ENCODE measurements around the gene RCN1. TPM values are rescaled to one million over a fixed set of nuclear protein-coding genes. Genes with fewer than 3 reads are reported as not detected.

The RCN1 gene
- total RNA-seq, 1 donor = 405 TPM

DNA sequence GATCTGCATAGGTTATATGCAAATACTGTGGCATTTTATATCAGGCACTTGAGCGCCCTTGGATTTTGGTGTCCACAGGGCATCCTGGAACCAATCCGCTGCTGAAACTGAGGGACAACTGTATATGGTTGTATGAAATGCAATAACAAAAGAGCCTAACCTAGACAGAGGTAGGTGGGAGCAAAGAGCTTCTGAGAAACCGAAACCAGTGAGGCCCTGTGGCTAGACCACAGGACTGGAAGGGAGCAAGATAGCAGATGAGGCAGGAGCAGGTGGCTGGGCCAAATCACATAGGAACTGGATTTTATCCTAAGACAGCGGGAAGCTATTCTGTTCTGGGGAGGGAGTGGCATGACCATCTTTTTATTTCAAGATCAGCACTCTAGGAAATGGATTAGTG lies 30.1 kb downstream of the RCN1 start:
- no peaks in the 10 kb centered on the region for H3K36me3 ChIP-seq (ENCODE audit: insufficient read depth, low read length)
- no peaks in the 10 kb centered on the region for H3K79me2 ChIP-seq (ENCODE audit: insufficient read depth, low read length)
- TF ChIP-seq, protein P1, sequence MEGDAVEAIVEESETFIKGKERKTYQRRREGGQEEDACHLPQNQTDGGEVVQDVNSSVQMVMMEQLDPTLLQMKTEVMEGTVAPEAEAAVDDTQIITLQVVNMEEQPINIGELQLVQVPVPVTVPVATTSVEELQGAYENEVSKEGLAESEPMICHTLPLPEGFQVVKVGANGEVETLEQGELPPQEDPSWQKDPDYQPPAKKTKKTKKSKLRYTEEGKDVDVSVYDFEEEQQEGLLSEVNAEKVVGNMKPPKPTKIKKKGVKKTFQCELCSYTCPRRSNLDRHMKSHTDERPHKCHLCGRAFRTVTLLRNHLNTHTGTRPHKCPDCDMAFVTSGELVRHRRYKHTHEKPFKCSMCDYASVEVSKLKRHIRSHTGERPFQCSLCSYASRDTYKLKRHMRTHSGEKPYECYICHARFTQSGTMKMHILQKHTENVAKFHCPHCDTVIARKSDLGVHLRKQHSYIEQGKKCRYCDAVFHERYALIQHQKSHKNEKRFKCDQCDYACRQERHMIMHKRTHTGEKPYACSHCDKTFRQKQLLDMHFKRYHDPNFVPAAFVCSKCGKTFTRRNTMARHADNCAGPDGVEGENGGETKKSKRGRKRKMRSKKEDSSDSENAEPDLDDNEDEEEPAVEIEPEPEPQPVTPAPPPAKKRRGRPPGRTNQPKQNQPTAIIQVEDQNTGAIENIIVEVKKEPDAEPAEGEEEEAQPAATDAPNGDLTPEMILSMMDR (IDR thresholded peaks at IDR 0.05; ENCODE audit: extremely low read depth, low read depth, low read length) = no peak
- no peak overlapping the region for H3K27ac ChIP-seq (ENCODE audit: low read depth, low read length)
- H2AFZ ChIP-seq (ENCODE audit: low read length) = no peak overlapping the region
- H3K9me3 ChIP-seq (ENCODE audit: low read depth, low read length) = no peaks in the 10 kb centered on the region
- no peaks in the 10 kb centered on the region for H4K20me1 ChIP-seq (ENCODE audit: insufficient read depth, low read length)
- H3K4me2 ChIP-seq (ENCODE audit: insufficient read depth, low read length) = no peak overlapping the region
- H3K4me3 ChIP-seq (ENCODE audit: insufficient read depth, low read length) = no peak overlapping the region
- H3K27me3 ChIP-seq (ENCODE audit: insufficient read depth, low read length) = peaks cover 4% of the 10 kb centered on the region
- H3K4me1 ChIP-seq (ENCODE audit: insufficient read depth, low read length) = peaks cover 8% of the 10 kb centered on the region
- DNase-seq (ENCODE audit: insufficient read length, low spot score, missing footprints) = no peak

- Histone ChIP-seq H3K4me2 (ENCODE audit: insufficient read depth, low read length) (no peak overlapping the region), H3K36me3 (ENCODE audit: insufficient read depth, low read length) (no peaks in the 10 kb centered on the region), H3K27me3 (ENCODE audit: insufficient read depth, low read length) (peaks cover 4% of the 10 kb centered on the region), H2AFZ (ENCODE audit: low read length) (no peak overlapping the region), H3K79me2 (ENCODE audit: insufficient read depth, low read length) (no peaks in the 10 kb centered on the region), H3K9me3 (ENCODE audit: low read depth, low read length) (no peaks in the 10 kb centered on the region), H3K4me1 (ENCODE audit: insufficient read depth, low read length) (peaks cover 8% of the 10 kb centered on the region), H3K4me3 (ENCODE audit: insufficient read depth, low read length) (no peak overlapping the region), H3K27ac (ENCODE audit: low read depth, low read length) (no peak overlapping the region), H4K20me1 (ENCODE audit: insufficient read depth, low read length) (no peaks in the 10 kb centered on the region)
- no peak for DNase-seq (ENCODE audit: insufficient read length, low spot score, missing footprints)
- TF ChIP-seq, protein P1 (IDR thresholded peaks at IDR 0.05; ENCODE audit: extremely low read depth, low read depth, low read length) = no peak
Observed at GRCh38 chr11:32122200-32122599, 31.3 kb downstream of the RCN1 start.

DNA sequence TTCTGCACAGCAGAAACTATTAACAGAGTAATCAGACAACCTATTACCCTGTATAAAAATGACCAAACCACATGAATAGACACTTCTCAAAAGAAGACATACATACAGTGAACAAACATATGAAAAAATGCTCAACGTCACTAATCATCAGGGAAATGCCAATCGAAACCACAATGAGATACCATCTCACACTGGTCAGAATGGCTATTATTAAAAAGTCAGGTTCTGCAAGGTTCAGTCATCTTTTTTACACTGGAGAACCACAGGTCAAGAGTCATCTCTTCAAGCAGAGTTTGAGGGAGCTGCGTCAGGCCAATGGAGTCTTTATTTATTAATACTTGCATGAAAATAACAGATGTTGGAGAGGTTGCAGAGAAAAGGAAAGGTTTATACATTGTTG lies 40.4 kb downstream of the RCN1 start:
- no peaks in the 10 kb centered on the region for H4K20me1 ChIP-seq (ENCODE audit: insufficient read depth, low read length)
- TF ChIP-seq, protein P1 (IDR thresholded peaks at IDR 0.05; ENCODE audit: extremely low read depth, low read depth, low read length) = no peak
- H3K4me2 ChIP-seq (ENCODE audit: insufficient read depth, low read length) = no peak overlapping the region
- no peaks in the 10 kb centered on the region for H3K36me3 ChIP-seq (ENCODE audit: insufficient read depth, low read length)
- H3K9me3 ChIP-seq (ENCODE audit: low read depth, low read length) = no peaks in the 10 kb centered on the region
- peaks cover 3% of the 10 kb centered on the region for H3K4me1 ChIP-seq (ENCODE audit: insufficient read depth, low read length)
- no peak overlapping the region for H2AFZ ChIP-seq (ENCODE audit: low read length)
- no peak for DNase-seq (ENCODE audit: insufficient read length, low spot score, missing footprints)
- H3K4me3 ChIP-seq (ENCODE audit: insufficient read depth, low read length) = no peak overlapping the region
- no peak overlapping the region for H3K27ac ChIP-seq (ENCODE audit: low read depth, low read length)
- H3K79me2 ChIP-seq (ENCODE audit: insufficient read depth, low read length) = no peaks in the 10 kb centered on the region
- H3K27me3 ChIP-seq (ENCODE audit: insufficient read depth, low read length) = peaks cover 2% of the 10 kb centered on the region

- TF ChIP-seq, protein P1 (IDR thresholded peaks at IDR 0.05; ENCODE audit: extremely low read depth, low read depth, low read length) = no peak
- Histone ChIP-seq H3K4me3 (ENCODE audit: insufficient read depth, low read length) (no peak overlapping the region), H2AFZ (ENCODE audit: low read length) (peak overlapping the region; percentile 62), H3K27me3 (ENCODE audit: insufficient read depth, low read length) (no peaks in the 10 kb centered on the region), H3K36me3 (ENCODE audit: insufficient read depth, low read length) (no peaks in the 10 kb centered on the region), H3K79me2 (ENCODE audit: insufficient read depth, low read length) (no peaks in the 10 kb centered on the region), H4K20me1 (ENCODE audit: insufficient read depth, low read length) (no peaks in the 10 kb centered on the region), H3K4me2 (ENCODE audit: insufficient read depth, low read length) (no peak overlapping the region), H3K4me1 (ENCODE audit: insufficient read depth, low read length) (peaks cover 15% of the 10 kb centered on the region), H3K27ac (ENCODE audit: low read depth, low read length) (peak overlapping the region; percentile 88), H3K9me3 (ENCODE audit: low read depth, low read length) (no peaks in the 10 kb centered on the region)
- DNase-seq (ENCODE audit: insufficient read length, low spot score, missing footprints) = no peak
Observed at GRCh38 chr11:32136657-32137056, 45.8 kb downstream of the RCN1 start.
